ENCODE data around the gene PRMT2.
"Not testable (repeated sequence)": the region's sequence is repeated elsewhere in the genome, so short reads cannot be mapped to it uniquely, and the experiment has no call there.

Gene PRMT2

DNA sequence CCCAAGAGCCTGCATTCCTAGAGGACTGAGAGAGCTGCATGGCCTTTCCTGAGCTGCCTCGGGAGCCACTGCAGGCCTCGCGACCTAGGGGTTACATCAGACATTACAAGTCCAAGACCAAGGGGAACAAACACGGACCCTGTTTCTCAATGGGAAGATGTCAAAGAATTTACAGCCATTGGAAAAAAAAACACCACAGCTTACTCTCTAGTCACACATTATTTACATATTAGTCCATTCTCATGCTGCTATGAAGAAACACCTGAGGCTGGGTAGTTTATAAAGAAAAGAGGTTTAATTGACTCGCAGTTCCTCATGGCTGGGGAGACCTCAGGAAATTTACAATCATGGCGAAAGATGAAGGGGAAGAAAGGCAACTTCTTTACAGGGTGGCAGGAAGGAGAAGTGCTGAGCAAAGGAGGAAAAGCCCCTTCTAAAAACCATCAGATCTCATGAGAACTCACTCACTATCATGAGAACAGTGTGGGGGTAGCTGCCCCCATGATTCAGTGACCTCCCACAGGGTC is 8.4 kb upstream of the PRMT2 start:
- Histone ChIP-seq H3K27ac (ENCODE audit: low read length, poor library complexity, severe bottlenecking) (no peak overlapping the region), H4K91ac (ENCODE audit: low read length) (no peak overlapping the region), H2AFZ (ENCODE audit: low read depth, low read length) (no peak overlapping the region), H2BK12ac (ENCODE audit: low read length in 2 of 2) (no peak overlapping the region), H3K79me1 (replicated peaks; ENCODE audit: low read length, poor library complexity, severe bottlenecking) (no peaks in the 10 kb centered on the region), H3K4me1 (ENCODE audit: control insufficient read depth, insufficient read depth, low read depth, low read length) (peaks cover 3% of the 10 kb centered on the region), H3K4me3 (ENCODE audit: insufficient read depth in 1 of 2, low read depth in 1 of 2, low read length in 2 of 2) (no peak overlapping the region), H3K9ac (ENCODE audit: low read length) (no peak overlapping the region), H2BK120ac (ENCODE audit: low read depth, low read length) (no peak overlapping the region), H3K27me3 (ENCODE audit: control insufficient read depth in 1 of 2, insufficient read depth in 1 of 2, low read length in 2 of 2) (peaks cover 4 to 17% of the 10 kb centered on the region in 2 experiments), H3K36me3 (ENCODE audit: control insufficient read depth in 1 of 2, insufficient read depth in 2 of 2, low read depth in 1 of 2, low read length in 2 of 2) (no peaks in the 10 kb centered on the region), H2BK5ac (ENCODE audit: low read depth, low read length, poor library complexity, severe bottlenecking) (no peak overlapping the region), H3K4me2 (ENCODE audit: low read length, poor library complexity, severe bottlenecking) (no peak overlapping the region), H3K9me3 (ENCODE audit: control insufficient read depth, low read length) (peaks cover 19% of the 10 kb centered on the region), H3K18ac (ENCODE audit: low read depth in 1 of 2, low read length in 2 of 2) (no peak overlapping the region), H3K4ac (ENCODE audit: low read depth in 1 of 2, low read length in 2 of 2) (no peak overlapping the region), H3K14ac (ENCODE audit: low read length in 2 of 2) (no peak overlapping the region), H2AK5ac (ENCODE audit: low read length, severe bottlenecking) (no peak overlapping the region), H2BK15ac (ENCODE audit: low read depth, poor library complexity, severe bottlenecking) (no peak overlapping the region), H4K8ac (ENCODE audit: low read length) (no peak overlapping the region), H3K23ac (ENCODE audit: low read length in 2 of 2) (no peak overlapping the region)
- 76% methylated on average over 5 of the region's 6 CpGs for WGBS
- no peak for DNase-seq

- Histone ChIP-seq H3K4me3 (ENCODE audit: insufficient read depth in 1 of 2, low read depth in 1 of 2, low read length in 2 of 2) (no peak overlapping the region), H3K14ac (ENCODE audit: low read length in 2 of 2) (no peak overlapping the region), H3K23ac (ENCODE audit: low read length in 2 of 2) (no peak overlapping the region), H2BK15ac (ENCODE audit: low read depth, poor library complexity, severe bottlenecking) (no peak overlapping the region), H3K27ac (ENCODE audit: low read length, poor library complexity, severe bottlenecking) (no peak overlapping the region), H3K36me3 (ENCODE audit: control insufficient read depth in 1 of 2, insufficient read depth in 2 of 2, low read depth in 1 of 2, low read length in 2 of 2) (no peaks in the 10 kb centered on the region), H3K4me1 (ENCODE audit: control insufficient read depth, insufficient read depth, low read depth, low read length) (peaks cover 1% of the 10 kb centered on the region), H2BK5ac (ENCODE audit: low read depth, low read length, poor library complexity, severe bottlenecking) (no peak overlapping the region), H2BK120ac (ENCODE audit: low read depth, low read length) (no peak overlapping the region), H3K9ac (ENCODE audit: low read length) (no peak overlapping the region), H3K27me3 (ENCODE audit: control insufficient read depth in 1 of 2, insufficient read depth in 1 of 2, low read length in 2 of 2) (peaks cover 4 to 15% of the 10 kb centered on the region in 2 experiments), H2AK5ac (ENCODE audit: low read length, severe bottlenecking) (no peak overlapping the region), H3K4ac (ENCODE audit: low read depth in 1 of 2, low read length in 2 of 2) (no peak overlapping the region), H3K18ac (ENCODE audit: low read depth in 1 of 2, low read length in 2 of 2) (no peak overlapping the region), H4K8ac (ENCODE audit: low read length) (no peak overlapping the region), H2AFZ (ENCODE audit: low read depth, low read length) (no peak overlapping the region), H3K9me3 (ENCODE audit: control insufficient read depth, low read length) (peaks cover 19% of the 10 kb centered on the region), H3K4me2 (ENCODE audit: low read length, poor library complexity, severe bottlenecking) (no peak overlapping the region), H2BK12ac (ENCODE audit: low read length in 2 of 2) (no peak overlapping the region), H3K79me1 (replicated peaks; ENCODE audit: low read length, poor library complexity, severe bottlenecking) (no peaks in the 10 kb centered on the region), H4K91ac (ENCODE audit: low read length) (no peak overlapping the region)
- no peak for DNase-seq
- WGBS, result 87% methylated on average over 4 of the region's 4 CpGs
Measured at GRCh38 chr21:46627726-46628125, 7.7 kb upstream of the PRMT2 start.

GRCh38 chr21:46628868-46629267 is 6.6 kb upstream of the PRMT2 start:
- no peak overlapping the region for H2BK5ac ChIP-seq (ENCODE audit: low read depth, low read length, poor library complexity, severe bottlenecking)
- no peak overlapping the region for H2AK5ac ChIP-seq (ENCODE audit: low read length, severe bottlenecking)
- H4K91ac ChIP-seq (ENCODE audit: low read length), result no peak overlapping the region
- H2BK12ac ChIP-seq (ENCODE audit: low read length in 2 of 2), result no peak overlapping the region
- no peak overlapping the region for H3K4me3 ChIP-seq (ENCODE audit: insufficient read depth in 1 of 2, low read depth in 1 of 2, low read length in 2 of 2)
- no peak overlapping the region for H3K23ac ChIP-seq (ENCODE audit: low read length in 2 of 2)
- H3K79me1 ChIP-seq (replicated peaks; ENCODE audit: low read length, poor library complexity, severe bottlenecking), result no peaks in the 10 kb centered on the region
- DNase-seq, result no peak
- no peak overlapping the region for H3K14ac ChIP-seq (ENCODE audit: low read length in 2 of 2)
- no peak overlapping the region for H2BK120ac ChIP-seq (ENCODE audit: low read depth, low read length)
- 88% methylated on average over 6 of the region's 6 CpGs for WGBS
- H3K27me3 ChIP-seq (ENCODE audit: control insufficient read depth in 1 of 2, insufficient read depth in 1 of 2, low read length in 2 of 2), result peaks cover 4 to 15% of the 10 kb centered on the region in 2 experiments
- no peak overlapping the region for H4K8ac ChIP-seq (ENCODE audit: low read length)
- no peak overlapping the region for H3K18ac ChIP-seq (ENCODE audit: low read depth in 1 of 2, low read length in 2 of 2)
- no peak overlapping the region for H3K9ac ChIP-seq (ENCODE audit: low read length)
- H3K27ac ChIP-seq (ENCODE audit: low read length, poor library complexity, severe bottlenecking), result no peak overlapping the region
- H3K36me3 ChIP-seq (ENCODE audit: control insufficient read depth in 1 of 2, insufficient read depth in 2 of 2, low read depth in 1 of 2, low read length in 2 of 2), result no peaks in the 10 kb centered on the region
- H3K4ac ChIP-seq (ENCODE audit: low read depth in 1 of 2, low read length in 2 of 2), result no peak overlapping the region
- H3K4me2 ChIP-seq (ENCODE audit: low read length, poor library complexity, severe bottlenecking), result no peak overlapping the region
- H3K9me3 ChIP-seq (ENCODE audit: control insufficient read depth, low read length), result peaks cover 19% of the 10 kb centered on the region
- H2AFZ ChIP-seq (ENCODE audit: low read depth, low read length), result no peak overlapping the region
- peaks cover 1% of the 10 kb centered on the region for H3K4me1 ChIP-seq (ENCODE audit: control insufficient read depth, insufficient read depth, low read depth, low read length)
- no peak overlapping the region for H2BK15ac ChIP-seq (ENCODE audit: low read depth, poor library complexity, severe bottlenecking)

DNA sequence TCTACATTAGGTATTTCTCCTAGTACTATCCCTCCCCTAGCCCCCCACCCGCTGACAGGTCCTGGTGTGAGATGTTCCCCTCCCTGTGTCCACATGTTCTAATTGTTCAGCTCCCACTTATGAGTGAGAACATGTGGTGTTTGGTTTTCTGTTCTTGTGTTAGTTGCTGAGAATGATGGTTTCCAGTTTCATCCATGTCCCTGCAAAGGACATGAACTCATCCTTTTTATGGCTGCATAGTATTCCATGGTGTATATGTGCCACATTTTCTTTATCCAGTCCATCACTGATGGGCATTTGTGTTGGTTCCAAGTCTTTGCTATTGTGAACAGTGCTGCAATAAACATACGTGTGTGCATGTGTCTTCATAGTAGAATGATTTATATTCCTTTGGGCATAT is 4.6 kb upstream of the PRMT2 start:
- not testable (repeated sequence) for H3K14ac ChIP-seq (ENCODE audit: low read length in 2 of 2); H2AFZ ChIP-seq (ENCODE audit: low read depth, low read length)
- 100% methylated on average over 1 of the region's 2 CpGs for WGBS

More for the DNA sequence above, 4.6 kb upstream of the PRMT2 start:
- H4K8ac ChIP-seq (ENCODE audit: low read length); H3K79me1 ChIP-seq (replicated peaks; ENCODE audit: low read length, poor library complexity, severe bottlenecking); H3K4me1 ChIP-seq (ENCODE audit: control insufficient read depth, insufficient read depth, low read depth, low read length); DNase-seq; H3K4me3 ChIP-seq (ENCODE audit: insufficient read depth in 1 of 2, low read depth in 1 of 2, low read length in 2 of 2); H3K4me2 ChIP-seq (ENCODE audit: low read length, poor library complexity, severe bottlenecking); H2BK12ac ChIP-seq (ENCODE audit: low read length in 2 of 2); H3K27ac ChIP-seq (ENCODE audit: low read length, poor library complexity, severe bottlenecking); H2BK15ac ChIP-seq (ENCODE audit: low read depth, poor library complexity, severe bottlenecking); H3K18ac ChIP-seq (ENCODE audit: low read depth in 1 of 2, low read length in 2 of 2); H2AK5ac ChIP-seq (ENCODE audit: low read length, severe bottlenecking); H2BK120ac ChIP-seq (ENCODE audit: low read depth, low read length); H3K23ac ChIP-seq (ENCODE audit: low read length in 2 of 2); H3K36me3 ChIP-seq (ENCODE audit: control insufficient read depth in 1 of 2, insufficient read depth in 2 of 2, low read depth in 1 of 2, low read length in 2 of 2); H3K4ac ChIP-seq (ENCODE audit: low read depth in 1 of 2, low read length in 2 of 2); H3K9ac ChIP-seq (ENCODE audit: low read length); H2BK5ac ChIP-seq (ENCODE audit: low read depth, low read length, poor library complexity, severe bottlenecking); H4K91ac ChIP-seq (ENCODE audit: low read length): not testable (repeated sequence)
- Histone ChIP-seq H3K27me3 (ENCODE audit: control insufficient read depth in 1 of 2, insufficient read depth in 1 of 2, low read length in 2 of 2) (peaks cover 4 to 15% of the 10 kb centered on the region in 2 experiments), H3K9me3 (ENCODE audit: control insufficient read depth, low read length) (peaks cover 10% of the 10 kb centered on the region)
